ENCODE data around the gene TENM3. TPM values are rescaled to one million over a fixed set of nuclear protein-coding genes. Genes with fewer than 3 reads are reported as not detected.

TENM3 gene
- total and polyA plus RNA-seq, 10 of the 15 experiments (the other 5 are each of a cell fraction or from before 2014, with no cell fraction given), result 0.01 to 1.7 (median 0.08) TPM; not detected in 2

DNA sequence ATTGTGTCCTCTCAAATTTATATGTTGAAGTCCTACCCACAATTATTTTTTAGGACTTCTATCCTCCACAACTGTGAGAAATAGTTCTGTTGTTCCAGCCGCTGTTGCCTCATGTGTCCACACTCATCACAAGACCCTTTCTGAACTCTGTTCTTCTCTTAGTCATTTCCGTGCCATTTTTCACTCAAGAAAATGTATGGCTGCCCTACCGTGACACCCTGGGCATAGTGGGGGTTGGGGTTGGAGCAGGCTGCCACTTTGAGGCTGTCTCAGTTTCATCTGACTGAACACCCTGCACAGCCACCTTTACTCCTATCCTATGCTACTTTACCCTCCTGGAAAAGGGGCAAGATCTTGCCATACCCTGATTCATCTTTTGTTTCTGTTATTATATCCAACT is 319.1 kb downstream of the TENM3 start:
- SMC1A ChIA-PET (ENCODE audit: uncharacterized antibody, unreplicated experiment), result interaction anchor here (1.4 kb wide), 1 partner anchor 12 kb away, joined by 3 read pairs; no protein-coding TSS in a partner anchor
- Histone ChIP-seq H3K36me3 (ENCODE audit: control insufficient read depth in 2 of 2, insufficient read depth in 2 of 2, low read length in 1 of 2) (no peaks in the 10 kb centered on the region), H3K4me2 (ENCODE audit: control insufficient read depth, insufficient read depth) (no peak overlapping the region), H2AFZ (ENCODE audit: control insufficient read depth, low read depth, low read length) (no peak overlapping the region), H3K9me3 (replicated peaks; ENCODE audit: control insufficient read depth, insufficient read depth, low read length) (no peaks in the 10 kb centered on the region), H3K4me3 (no peak overlapping the region), H3K4me1 (ENCODE audit: control insufficient read depth, insufficient read depth, low read length) (no peaks in the 10 kb centered on the region), H3K9ac (ENCODE audit: control insufficient read depth, insufficient read depth, low read length) (no peak overlapping the region), H3K27me3 (replicated peaks in 1 of 2; ENCODE audit: control insufficient read depth in 2 of 2, insufficient read depth in 2 of 2, low read length in 1 of 2) (no peaks in the 10 kb centered on the region), H4K20me1 (ENCODE audit: control insufficient read depth, insufficient read depth) (no peaks in the 10 kb centered on the region), H3K79me2 (ENCODE audit: control insufficient read depth, insufficient read depth, low read length) (no peaks in the 10 kb centered on the region), H3K27ac (ENCODE audit: control insufficient read depth, insufficient read depth) (no peak overlapping the region)
- in situ Hi-C loops (cut with MboI), result no loop called here
- 0% methylated on average over 3 of the region's 3 CpGs for WGBS (ENCODE audit: insufficient coverage, insufficient replicate concordance, low lambda C conversion rate, missing lambda C conversion rate)
- FAIRE-seq, result no peak
- intact Hi-C loops (cut with micrococcal nuclease; ENCODE audit: unreplicated experiment), result no loop called here
- peak; percentile 44 for ATAC-seq
- CTCF ChIA-PET, result no interaction called here
- RAD21 ChIA-PET (ENCODE audit: unreplicated experiment), result no interaction called here
- no peak for DNase-seq (ENCODE audit: low read depth, low spot score)
- POLR2A ChIA-PET, result no interaction called here
- no TSS peak for BruUV-seq (replicated peaks)
- TF ChIP-seq SREBF2 (IDR thresholded peaks at IDR 0.05; ENCODE audit: low read length) (no peak), BHLHE40 (IDR thresholded peaks at IDR 0.05; ENCODE audit: borderline replicate concordance in 1 of 2, low read depth in 2 of 2, low read length in 1 of 2) (no peak), IKZF2 (IDR thresholded peaks at IDR 0.05) (no peak), NRF1 (conservative IDR thresholded peaks at IDR 0.05; ENCODE audit: low read depth, low read length) (no peak)

DNA sequence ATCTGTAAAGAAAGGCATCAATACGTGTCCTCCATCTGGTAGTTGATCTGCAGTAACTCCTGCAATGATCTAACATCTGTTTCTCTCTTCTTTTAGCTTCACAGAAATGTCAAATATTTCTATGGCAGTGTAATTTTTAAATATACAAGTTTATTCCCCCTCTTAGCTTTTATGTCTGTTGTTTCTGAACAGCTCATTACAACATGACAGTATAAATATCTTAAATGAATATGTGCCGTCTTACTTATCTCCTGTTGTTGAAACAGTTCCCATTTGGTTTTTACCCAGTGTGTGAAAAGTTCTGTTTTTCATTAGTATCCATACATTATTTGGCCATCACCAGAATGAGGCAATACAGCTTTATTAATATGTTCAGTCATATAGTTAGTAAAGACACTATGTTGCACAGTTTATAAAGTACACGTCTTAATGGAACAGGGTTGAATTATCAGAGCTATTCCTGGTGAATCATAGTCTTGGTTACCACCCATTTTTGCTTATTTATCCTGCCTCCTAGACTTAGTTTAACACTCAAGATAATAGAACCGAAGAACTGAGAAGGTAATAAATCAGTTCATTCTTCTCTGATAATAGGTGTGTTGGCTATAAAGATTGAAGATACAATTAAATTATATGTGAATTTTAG is 321.6 kb downstream of the TENM3 start:
- Histone ChIP-seq H3K9me3 (replicated peaks; ENCODE audit: control insufficient read depth, insufficient read depth, low read length) (no peaks in the 10 kb centered on the region), H3K27ac (ENCODE audit: control insufficient read depth, insufficient read depth) (no peak overlapping the region), H3K79me2 (ENCODE audit: control insufficient read depth, insufficient read depth, low read length) (no peaks in the 10 kb centered on the region), H3K4me2 (ENCODE audit: control insufficient read depth, insufficient read depth) (no peak overlapping the region), H3K27me3 (replicated peaks in 1 of 2; ENCODE audit: control insufficient read depth in 2 of 2, insufficient read depth in 2 of 2, low read length in 1 of 2) (no peaks in the 10 kb centered on the region; a peak in 1 of 4 replicates), H3K36me3 (ENCODE audit: control insufficient read depth in 2 of 2, insufficient read depth in 2 of 2, low read length in 1 of 2) (no peaks in the 10 kb centered on the region), H3K4me3 (no peak overlapping the region), H3K4me1 (ENCODE audit: control insufficient read depth, insufficient read depth, low read length) (no peaks in the 10 kb centered on the region), H3K9ac (ENCODE audit: control insufficient read depth, insufficient read depth, low read length) (no peak overlapping the region), H4K20me1 (ENCODE audit: control insufficient read depth, insufficient read depth) (no peaks in the 10 kb centered on the region), H2AFZ (ENCODE audit: control insufficient read depth, low read depth, low read length) (no peak overlapping the region)
- ChIA-PET RAD21 (ENCODE audit: unreplicated experiment) (interaction anchor here (0.8 kb wide), 1 partner anchor 50 kb away, joined by 3 read pairs; no protein-coding TSS in a partner anchor), POLR2A (no interaction called here), SMC1A (ENCODE audit: uncharacterized antibody, unreplicated experiment) (interaction anchor here (0.7 to 1.6 kb wide), 3 partner anchors 14 to 54 kb away, joined by 3 to 4 read pairs (median 3); no protein-coding TSS in a partner anchor), CTCF (interaction anchor here (0.9 kb wide), 1 partner anchor 13 kb away, joined by 3 read pairs; no protein-coding TSS in a partner anchor)
- no TSS peak for BruUV-seq (replicated peaks)
- in situ Hi-C loops (cut with MboI) (no loop called here), intact Hi-C loops (cut with micrococcal nuclease; ENCODE audit: unreplicated experiment) (no loop called here)
- ATAC-seq (no peak), DNase-seq (ENCODE audit: low read depth, low spot score) (no peak), FAIRE-seq (no peak)
- WGBS (ENCODE audit: insufficient coverage, insufficient replicate concordance, low lambda C conversion rate, missing lambda C conversion rate), result 25% methylated on average over 4 of the region's 4 CpGs
- no peak for TF ChIP-seq POU2F2 (IDR thresholded peaks at IDR 0.05; ENCODE audit: borderline replicate concordance, low read depth, low read length)
- TF ChIP-seq, protein P1, sequence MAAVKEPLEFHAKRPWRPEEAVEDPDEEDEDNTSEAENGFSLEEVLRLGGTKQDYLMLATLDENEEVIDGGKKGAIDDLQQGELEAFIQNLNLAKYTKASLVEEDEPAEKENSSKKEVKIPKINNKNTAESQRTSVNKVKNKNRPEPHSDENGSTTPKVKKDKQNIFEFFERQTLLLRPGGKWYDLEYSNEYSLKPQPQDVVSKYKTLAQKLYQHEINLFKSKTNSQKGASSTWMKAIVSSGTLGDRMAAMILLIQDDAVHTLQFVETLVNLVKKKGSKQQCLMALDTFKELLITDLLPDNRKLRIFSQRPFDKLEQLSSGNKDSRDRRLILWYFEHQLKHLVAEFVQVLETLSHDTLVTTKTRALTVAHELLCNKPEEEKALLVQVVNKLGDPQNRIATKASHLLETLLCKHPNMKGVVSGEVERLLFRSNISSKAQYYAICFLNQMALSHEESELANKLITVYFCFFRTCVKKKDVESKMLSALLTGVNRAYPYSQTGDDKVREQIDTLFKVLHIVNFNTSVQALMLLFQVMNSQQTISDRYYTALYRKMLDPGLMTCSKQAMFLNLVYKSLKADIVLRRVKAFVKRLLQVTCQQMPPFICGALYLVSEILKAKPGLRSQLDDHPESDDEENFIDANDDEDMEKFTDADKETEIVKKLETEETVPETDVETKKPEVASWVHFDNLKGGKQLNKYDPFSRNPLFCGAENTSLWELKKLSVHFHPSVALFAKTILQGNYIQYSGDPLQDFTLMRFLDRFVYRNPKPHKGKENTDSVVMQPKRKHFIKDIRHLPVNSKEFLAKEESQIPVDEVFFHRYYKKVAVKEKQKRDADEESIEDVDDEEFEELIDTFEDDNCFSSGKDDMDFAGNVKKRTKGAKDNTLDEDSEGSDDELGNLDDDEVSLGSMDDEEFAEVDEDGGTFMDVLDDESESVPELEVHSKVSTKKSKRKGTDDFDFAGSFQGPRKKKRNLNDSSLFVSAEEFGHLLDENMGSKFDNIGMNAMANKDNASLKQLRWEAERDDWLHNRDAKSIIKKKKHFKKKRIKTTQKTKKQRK (IDR thresholded peaks at IDR 0.05; ENCODE audit: low read depth, low read length), result no peak
- TF ChIP-seq MYC (IDR thresholded peaks at IDR 0.05; ENCODE audit: insufficient read depth, insufficient read length, insufficient replicate concordance, low read length, severe bottlenecking), result no peak
- no peak for TF ChIP-seq TARDBP (IDR thresholded peaks at IDR 0.05; ENCODE audit: borderline replicate concordance)
- no peak for TF ChIP-seq LARP7 (IDR thresholded peaks at IDR 0.05)
- no peak for TF ChIP-seq JUND (IDR thresholded peaks at IDR 0.05; ENCODE audit: low read depth, low read length)
- TF ChIP-seq HDGF (IDR thresholded peaks at IDR 0.05), result no peak
- no peak for TF ChIP-seq MYB (IDR thresholded peaks at IDR 0.05; ENCODE audit: borderline replicate concordance, low read depth, low read length)
- TF ChIP-seq KLF5 (IDR thresholded peaks at IDR 0.05; ENCODE audit: partially characterized antibody), result no peak
- no peak for TF ChIP-seq RUNX3 (IDR thresholded peaks at IDR 0.05; ENCODE audit: low read length)
- TF ChIP-seq SP1 (IDR thresholded peaks at IDR 0.05; ENCODE audit: low read depth, low read length), result no peak
- no peak for TF ChIP-seq NR2F1 (conservative IDR thresholded peaks at IDR 0.05)

Measured in GM12878 (cell line).